ENCODE data around the gene DENND5A. TPM values are rescaled to one million over a fixed set of nuclear protein-coding genes. Genes with fewer than 3 reads are reported as not detected.

DENND5A gene
- total RNA-seq, 4 donors from 2014 or later = 18.9 to 117 (median 22.7) TPM

GRCh38 chr11:9151631-9152030 is 113.5 kb downstream of the DENND5A start:
- H3K9me3 ChIP-seq = no peaks in the 10 kb centered on the region
- in situ Hi-C loops (cut with MboI; ENCODE audit: low pct_ligation_motif_present in 1 of 4, low pct_unique_long_range_greater_than_20kb in 1 of 4, low sequenced_read_pairs in 3 of 4) = loop anchor here in 1 of 4 donors (25.0 kb wide), 1 partner anchor 361 kb away; no protein-coding TSS in a partner anchor
- H3K27me3 ChIP-seq = no peaks in the 10 kb centered on the region
- H3K27ac ChIP-seq = no peak overlapping the region
- 65 to 73% methylated on average over 2 of the region's 2 CpGs for WGBS, 2 donors (ENCODE audit: low coverage in 1 of 2)
- intact Hi-C loops (cut with DNase I; ENCODE audit: low total_unique reads) = no loop called here
- H3K4me1 ChIP-seq = no peaks in the 10 kb centered on the region
- no peak for DNase-seq
- peaks cover 0 to 17% (median 6%) of the 10 kb centered on the region in 4 donors for H3K36me3 ChIP-seq
- H3K4me3 ChIP-seq = no peak overlapping the region
- TF ChIP-seq POLR2A (IDR thresholded peaks at IDR 0.05) (no peak), POLR2AphosphoS5 (IDR thresholded peaks at IDR 0.05) (no peak), CTCF (IDR thresholded peaks at IDR 0.05) (no peak), EP300 (IDR thresholded peaks at IDR 0.05; ENCODE audit: low read depth) (no peak)

GRCh38 chr11:9150926-9151325 is 114.2 kb downstream of the DENND5A start:
- Histone ChIP-seq H3K4me1 (no peaks in the 10 kb centered on the region), H3K9me3 (no peaks in the 10 kb centered on the region), H3K36me3 (peaks cover 0 to 23% (median 6%) of the 10 kb centered on the region in 4 donors), H3K27me3 (no peaks in the 10 kb centered on the region), H3K27ac (no peak overlapping the region), H3K4me3 (no peak overlapping the region)
- in situ Hi-C loops (cut with MboI; ENCODE audit: low pct_ligation_motif_present in 1 of 4, low pct_unique_long_range_greater_than_20kb in 1 of 4, low sequenced_read_pairs in 3 of 4) (loop anchor here in 1 of 4 donors (25.0 kb wide), 1 partner anchor 361 kb away; no protein-coding TSS in a partner anchor), intact Hi-C loops (cut with DNase I; ENCODE audit: low total_unique reads) (no loop called here)
- no peak for TF ChIP-seq POLR2AphosphoS5 (IDR thresholded peaks at IDR 0.05)
- TF ChIP-seq EP300 (IDR thresholded peaks at IDR 0.05; ENCODE audit: low read depth) = no peak
- TF ChIP-seq CTCF (IDR thresholded peaks at IDR 0.05) = no peak
- TF ChIP-seq POLR2A (IDR thresholded peaks at IDR 0.05) = no peak
- no peak for DNase-seq
- WGBS, 2 donors (ENCODE audit: low coverage in 1 of 2) = 75 to 79% methylated on average over 1 of the region's 1 CpG

GRCh38 chr11:9150501-9150900 is 114.6 kb downstream of the DENND5A start:
- no peaks in the 10 kb centered on the region for H3K4me1 ChIP-seq
- 69 to 80% methylated on average over 2 of the region's 2 CpGs for WGBS, 2 donors (ENCODE audit: low coverage in 1 of 2)
- H3K4me3 ChIP-seq = no peak overlapping the region
- H3K9me3 ChIP-seq = no peaks in the 10 kb centered on the region
- no peak for TF ChIP-seq POLR2A (IDR thresholded peaks at IDR 0.05)
- no peak for TF ChIP-seq CTCF (IDR thresholded peaks at IDR 0.05)
- no peak for TF ChIP-seq EP300 (IDR thresholded peaks at IDR 0.05; ENCODE audit: low read depth)
- no peak for TF ChIP-seq POLR2AphosphoS5 (IDR thresholded peaks at IDR 0.05)
- in situ Hi-C loops (cut with MboI; ENCODE audit: low pct_ligation_motif_present in 1 of 4, low pct_unique_long_range_greater_than_20kb in 1 of 4, low sequenced_read_pairs in 3 of 4) = loop anchor here in 1 of 4 donors (25.0 kb wide), 1 partner anchor 362 kb away; no protein-coding TSS in a partner anchor
- peaks cover 0 to 23% (median 6%) of the 10 kb centered on the region in 4 donors for H3K36me3 ChIP-seq
- no peaks in the 10 kb centered on the region for H3K27me3 ChIP-seq
- no peak for DNase-seq
- no peak overlapping the region for H3K27ac ChIP-seq
- intact Hi-C loops (cut with DNase I; ENCODE audit: low total_unique reads) = no loop called here

- no peak for DNase-seq
- TF ChIP-seq CTCF (IDR thresholded peaks at IDR 0.05) (no peak), POLR2AphosphoS5 (IDR thresholded peaks at IDR 0.05) (no peak), POLR2A (IDR thresholded peaks at IDR 0.05) (no peak), EP300 (IDR thresholded peaks at IDR 0.05; ENCODE audit: low read depth) (no peak)
- no peak overlapping the region for H3K27ac ChIP-seq
- 89 to 92% methylated on average over 2 of the region's 2 CpGs for WGBS, 2 donors (ENCODE audit: low coverage in 1 of 2)
- peaks cover 0 to 23% (median 6%) of the 10 kb centered on the region in 4 donors for H3K36me3 ChIP-seq
- H3K4me3 ChIP-seq = no peak overlapping the region
- in situ Hi-C loops (cut with MboI; ENCODE audit: low pct_ligation_motif_present in 1 of 4, low pct_unique_long_range_greater_than_20kb in 1 of 4, low sequenced_read_pairs in 3 of 4) (loop anchor here in 1 of 4 donors (25.0 kb wide), 1 partner anchor 136 kb away; the partner anchor contains the start of gene NRIP3), intact Hi-C loops (cut with DNase I; ENCODE audit: low total_unique reads) (no loop called here)
- no peaks in the 10 kb centered on the region for H3K27me3 ChIP-seq
- no peaks in the 10 kb centered on the region for H3K4me1 ChIP-seq
- H3K9me3 ChIP-seq = no peaks in the 10 kb centered on the region
Measured at GRCh38 chr11:9148727-9149126, 116.4 kb downstream of the DENND5A start.
